Stimulated activated CD4-positive, alpha-beta T cell treated with anti-CD3 and anti-CD28 coated beads, TNF-alpha, amount 100 ng/mL, for 24 hours (primary cell): ENCODE results near the gene FTO.
"Not testable (repeated sequence)": the region's sequence is repeated elsewhere in the genome, so short reads cannot be mapped to it uniquely, and the experiment has no call there.

ENCODE experiments used
- DNase-seq, 3 experiments: peaks; one replicate each; pipeline ENCODE4 v3.0.0-alpha.2; 2020; ENCODE audit warnings: low read depth in 3 of 3

Gene FTO

GRCh38 chr16:53703590-53704444 lies at the start of gene FTO, which contains the start of gene RPGRIP1L:
FTO (plus strand) TSS chr16:53704156.
RPGRIP1L (minus strand) TSS chr16:53703859; CDS start chr16:53700723, 3,136 bp downstream.
- DNase-seq, result peak; percentile 97 to 98 (median 98)

GRCh38 chr16:53654946-53655345 lies 49.0 kb upstream of the FTO start:
- no peak for DNase-seq

- no peak for DNase-seq
These were observed 41.9 kb upstream of the FTO start for GRCh38 chr16:53662072-53662471.

- DNase-seq, result peak in 1 of 3 experiments; percentile 6
These were observed 39.1 kb upstream of the FTO start for GRCh38 chr16:53664724-53665345.

GRCh38 chr16:53666786-53667415 lies 37.1 kb upstream of the FTO start:
- DNase-seq, result no peak

- no peak for DNase-seq
These were observed 35.1 kb upstream of the FTO start for GRCh38 chr16:53668869-53669268.

GRCh38 chr16:53672461-53672860 lies 31.5 kb upstream of the FTO start:
- no peak for DNase-seq

- no peak for DNase-seq
These were observed 30.8 kb upstream of the FTO start for GRCh38 chr16:53673189-53673588.

- no peak for DNase-seq
These were observed 25.8 kb upstream of the FTO start for GRCh38 chr16:53678155-53678554.

GRCh38 chr16:53678756-53679343 lies 25.1 kb upstream of the FTO start:
- no peak for DNase-seq

GRCh38 chr16:53680756-53681155 lies 23.2 kb upstream of the FTO start:
- no peak for DNase-seq

- DNase-seq, result no peak
These were observed 22.6 kb upstream of the FTO start for GRCh38 chr16:53681354-53681753.

GRCh38 chr16:53685334-53685733 lies 18.6 kb upstream of the FTO start:
- DNase-seq, result not testable (repeated sequence)

GRCh38 chr16:53686710-53687109 lies 17.2 kb upstream of the FTO start:
- no peak for DNase-seq

- DNase-seq, result no peak
These were observed 14.3 kb upstream of the FTO start for GRCh38 chr16:53689636-53690035.

- DNase-seq, result no peak
These were observed 13.2 kb upstream of the FTO start for GRCh38 chr16:53690771-53691170.

GRCh38 chr16:53692146-53692545 lies 11.8 kb upstream of the FTO start:
- DNase-seq, result no peak

- DNase-seq, result no peak
These were observed 10.6 kb upstream of the FTO start for GRCh38 chr16:53693320-53693719.

GRCh38 chr16:53695070-53695469 lies 8.9 kb upstream of the FTO start:
- no peak for DNase-seq

- not testable (repeated sequence) for DNase-seq
These were observed 5.7 kb upstream of the FTO start for GRCh38 chr16:53698271-53698670.

- DNase-seq, result no peak
These were observed 473 bp downstream of the FTO start for GRCh38 chr16:53704445-53704813.

GRCh38 chr16:53707671-53708070 lies 3.7 kb downstream of the FTO start:
- no peak for DNase-seq
